ENCODE results near the gene RBBP4. TPM values are rescaled to one million over a fixed set of nuclear protein-coding genes. Genes with fewer than 3 reads are reported as not detected.

Gene RBBP4
- total and polyA plus RNA-seq, 2 of the 8 experiments (the other 6 are each of a cell fraction or from before 2014, with no cell fraction given): 147 to 397 TPM

GRCh38 chr1:32676945-32677344, 25.9 kb downstream of the RBBP4 start:
- Histone ChIP-seq H2BK12ac (ENCODE audit: low read depth, low read length) (no peak overlapping the region), H3K14ac (ENCODE audit: insufficient read length) (no peak overlapping the region), H3K56ac (replicated peaks; ENCODE audit: insufficient read length, low read depth, low read length) (no peak overlapping the region), H3K27ac (ENCODE audit: low read depth, low read length) (no peak overlapping the region), H2AFZ (ENCODE audit: low read length) (no peak overlapping the region), H4K5ac (ENCODE audit: insufficient read length, low read depth, low read length) (no peak overlapping the region), H2AK5ac (ENCODE audit: low read depth, low read length) (no peak overlapping the region), H3K4me2 (ENCODE audit: insufficient read depth in 1 of 2, low read depth in 2 of 2, low read length in 2 of 2) (no peak overlapping the region), H3K4ac (replicated peaks; ENCODE audit: insufficient read length, low read depth, low read length) (no peak overlapping the region), H3K79me2 (ENCODE audit: control insufficient read depth in 1 of 2, insufficient read depth in 2 of 2, low read length in 2 of 2) (no peaks in the 10 kb centered on the region), H3K4me1 (replicated peaks in 1 of 4; ENCODE audit: control insufficient read depth in 3 of 4, insufficient read depth in 4 of 4, low read length in 3 of 4) (no peaks in the 10 kb centered on the region), H3K79me1 (ENCODE audit: low read depth, low read length) (no peaks in the 10 kb centered on the region), H2BK120ac (replicated peaks; ENCODE audit: low read depth, low read length) (no peak overlapping the region), H2BK20ac (ENCODE audit: low read length) (no peak overlapping the region), H3K9ac (replicated peaks in 1 of 4; ENCODE audit: extremely low read depth in 1 of 4, low read depth in 3 of 4, low read length in 3 of 4) (no peak overlapping the region), H2BK5ac (ENCODE audit: low read depth, low read length) (no peak overlapping the region), H4K20me1 (replicated peaks in 1 of 2; ENCODE audit: control insufficient read depth in 1 of 2, insufficient read depth in 2 of 2, low read length in 2 of 2) (no peaks in the 10 kb centered on the region), H3K23ac (ENCODE audit: insufficient read length) (no peak overlapping the region), H3K36me3 (ENCODE audit: control insufficient read depth in 2 of 4, insufficient read depth in 4 of 4, low read length in 3 of 4) (peaks cover 40 to 92% (median 73%) of the 10 kb centered on the region in 4 experiments), H4K91ac (replicated peaks; ENCODE audit: insufficient read length, low read length) (no peak overlapping the region), H3K23me2 (ENCODE audit: low read depth, low read length) (no peaks in the 10 kb centered on the region; the same call in 1 of the 2 replicates), H3K27me3 (replicated peaks in 1 of 4; ENCODE audit: control insufficient read depth in 3 of 4, extremely low read depth in 1 of 4, insufficient read depth in 3 of 4, low read length in 3 of 4) (no peaks in the 10 kb centered on the region), H3K9me3 (ENCODE audit: insufficient read depth in 2 of 2, low read depth in 1 of 2, low read length in 1 of 2) (no peaks in the 10 kb centered on the region), H3K4me3 (ENCODE audit: extremely low read depth in 1 of 4, insufficient read depth in 2 of 4, low read depth in 3 of 4, low read length in 4 of 4) (no peak overlapping the region), H4K8ac (ENCODE audit: extremely low read depth, insufficient read depth, low read length) (no peak overlapping the region), H2BK15ac (ENCODE audit: low read length) (no peak overlapping the region), H3K18ac (ENCODE audit: extremely low read depth, low read length) (no peak overlapping the region)
- FAIRE-seq: no peak
- CTCF ChIA-PET (ENCODE audit: partially characterized antibody): interaction anchor here (0.7 to 3.8 kb wide), 4 partner anchors 13 to 96 kb away, joined by 3 to 13 read pairs (median 4); no protein-coding TSS in a partner anchor
- POLR2A ChIA-PET (ENCODE audit: partially characterized antibody): interaction anchor here (0.6 to 9.5 kb wide), 12 partner anchors 9 to 195 kb away, joined by 3 to 124 read pairs (median 5); partner anchors contain the start of gene RBBP4
- DNase-seq (ENCODE audit: low read depth in 1 of 2, low spot score in 2 of 2): no peak
- TF ChIP-seq JUND (IDR thresholded peaks at IDR 0.05; ENCODE audit: low read length): no peak
- TF ChIP-seq TAF1 (IDR thresholded peaks at IDR 0.05; ENCODE audit: low read depth, low read length): no peak
- TF ChIP-seq BACH1 (IDR thresholded peaks at IDR 0.05; ENCODE audit: low read length): no peak
- no peak for TF ChIP-seq SP1 (IDR thresholded peaks at IDR 0.05; ENCODE audit: low read depth, low read length)
- no peak for TF ChIP-seq POLR2AphosphoS5 (IDR thresholded peaks at IDR 0.05; ENCODE audit: low read depth, low read length)
- no peak for TF ChIP-seq SIX5 (IDR thresholded peaks at IDR 0.05; ENCODE audit: low read depth, low read length)
- TF ChIP-seq, protein P1, sequence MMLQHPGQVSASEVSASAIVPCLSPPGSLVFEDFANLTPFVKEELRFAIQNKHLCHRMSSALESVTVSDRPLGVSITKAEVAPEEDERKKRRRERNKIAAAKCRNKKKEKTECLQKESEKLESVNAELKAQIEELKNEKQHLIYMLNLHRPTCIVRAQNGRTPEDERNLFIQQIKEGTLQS (IDR thresholded peaks at IDR 0.05; ENCODE audit: insufficient read depth, low read depth, low read length): no peak
- TF ChIP-seq YY1 (IDR thresholded peaks at IDR 0.05; ENCODE audit: low read depth, low read length): no peak
- no peak for TF ChIP-seq SIN3A (conservative IDR thresholded peaks at IDR 0.05 in 1 of 2, IDR thresholded peaks at IDR 0.05 in 1 of 2; ENCODE audit: low read depth in 1 of 2, low read length in 2 of 2)
- no peak for TF ChIP-seq MAFK (IDR thresholded peaks at IDR 0.05; ENCODE audit: low read depth, low read length)
- no peak for TF ChIP-seq RAD21 (IDR thresholded peaks at IDR 0.05 in 1 of 2, conservative IDR thresholded peaks at IDR 0.05 in 1 of 2; ENCODE audit: low read depth in 2 of 2, low read length in 2 of 2)
- 60% methylated on average over 3 of the region's 3 CpGs; no CpG with 5 or more reads in 1 of the 2 experiments for WGBS, 2 experiments (ENCODE audit: extremely low coverage in 1 of 2, insufficient coverage in 1 of 2, insufficient read length in 1 of 2, insufficient replicate concordance in 2 of 2, low coverage in 1 of 2, low lambda C conversion rate in 2 of 2, missing lambda C conversion rate in 1 of 2)
